Body of pancreas (tissue), 4 donors: ENCODE results near the gene ABCC3.

Experiments
- CTCF ChIP-seq, 7 experiments: fragments of 450-650 bp in 4 of 7; fragments of 200-600 bp in 3 of 7; sonication (generic) in 3 of 7; IDR thresholded peaks; one replicate each; pipeline ENCODE4 v1.5.1; 2016 to 2019; ENCODE audit warnings: antibody characterized with exemption in 7 of 7
- POLR2A ChIP-seq, 3 donors: fragments of 450-650 bp; IDR thresholded peaks; one replicate each; pipeline ENCODE4 v1.6.1; 2016; ENCODE audit warnings: antibody characterized with exemption in 3 of 3, mild to moderate bottlenecking in 2 of 3

- no peak for TF ChIP-seq CTCF (IDR thresholded peaks at IDR 0.05)
- no peak for TF ChIP-seq POLR2A (IDR thresholded peaks at IDR 0.05)
Observed at GRCh38 chr17:50642722-50643656, 8.3 kb downstream of the ABCC3 start.
